Keratinocyte (primary cell): ENCODE data around the gene TNNC2. TPM values are rescaled to one million over a fixed set of nuclear protein-coding genes. Genes with fewer than 3 reads are reported as not detected.

Source experiments
- DNase-seq: peaks from one replicate; pipeline ENCODE4 v3.0.0-alpha.2; 2011; ENCODE audit warnings: low read depth, missing footprints, low spot score
- FAIRE-seq: peaks from 2 replicates; lab custom pipeline; 2011; peaks lifted over from hg19 to GRCh38; lab: Jason Lieb, UNC
- H2AFZ ChIP-seq: 2 replicates; pipeline ENCODE4 v1.6.0; 2012; ENCODE audit warnings: low read length, control low read depth, inconsistent platforms; ENCODE audit not compliant: control insufficient read depth
- H3K27ac ChIP-seq: 2 replicates; pipeline ENCODE4 v1.5.1; 2011; ENCODE audit warnings: low read length; ENCODE audit not compliant: control insufficient read depth, insufficient read depth
- H3K27me3 ChIP-seq: 3 replicates; pipeline ENCODE4 v1.6.0; 2011; ENCODE audit warnings: low read length; ENCODE audit not compliant: control insufficient read depth, insufficient read depth; ENCODE audit errors: extremely low read depth
- H3K36me3 ChIP-seq, 2 experiments: 2 replicates in 1 of 2; 3 replicates in 1 of 2; pipeline ENCODE4 v1.5.1; 2011; ENCODE audit warnings: low read length in 2 of 2, mild to moderate bottlenecking in 1 of 2; ENCODE audit not compliant: control insufficient read depth in 2 of 2, insufficient read depth in 2 of 2; ENCODE audit errors: extremely low read depth in 1 of 2
- H3K4me1 ChIP-seq: 3 replicates; pipeline ENCODE4 v1.5.1; 2011; ENCODE audit warnings: low read length; ENCODE audit not compliant: control insufficient read depth, insufficient read depth; ENCODE audit errors: extremely low read depth
- H3K4me2 ChIP-seq: 3 replicates; pipeline ENCODE4 v1.6.0; 2011; ENCODE audit warnings: low read depth, low read length; ENCODE audit not compliant: control insufficient read depth, insufficient read depth; ENCODE audit errors: extremely low read depth
- H3K4me3 ChIP-seq, 3 experiments: fragments of 200-600 bp in 1 of 3; sonication (generic) in 1 of 3; 2 replicates in 2 of 3; 3 replicates in 1 of 3; pipeline ENCODE4 v1.5.1; 2011 to 2016; ENCODE audit warnings: low read length in 3 of 3, mild to moderate bottlenecking in 3 of 3, control low read depth in 2 of 3, inconsistent platforms in 1 of 3, low read depth in 1 of 3, mixed read lengths in 1 of 3, mixed run types in 1 of 3, moderate library complexity in 1 of 3; ENCODE audit not compliant: control insufficient read depth in 2 of 3, insufficient read depth in 2 of 3; ENCODE audit errors: extremely low read depth in 1 of 3
- H3K79me2 ChIP-seq: 2 replicates; pipeline ENCODE4 v1.6.0; 2012; ENCODE audit warnings: low read length; ENCODE audit not compliant: control insufficient read depth, insufficient read depth
- H3K9ac ChIP-seq: 3 replicates; pipeline ENCODE4 v1.6.0; 2011; ENCODE audit warnings: low read length; ENCODE audit not compliant: control insufficient read depth, insufficient read depth; ENCODE audit errors: extremely low read depth
- H3K9me1 ChIP-seq: 3 replicates; pipeline ENCODE4 v1.6.0; 2011; ENCODE audit warnings: low read length; ENCODE audit not compliant: control insufficient read depth, insufficient read depth; ENCODE audit errors: extremely low read depth
- H3K9me3 ChIP-seq: 2 replicates; pipeline ENCODE4 v1.5.1; 2012; ENCODE audit warnings: low read depth, low read length; ENCODE audit not compliant: control insufficient read depth
- H4K20me1 ChIP-seq: 3 replicates; pipeline ENCODE4 v1.6.0; 2011; ENCODE audit warnings: low read length; ENCODE audit not compliant: control insufficient read depth, insufficient read depth; ENCODE audit errors: extremely low read depth
- CTCF ChIP-seq, 3 experiments: IDR thresholded peaks in 1 of 3; conservative IDR thresholded peaks in 1 of 3; optimal IDR thresholded peaks in 1 of 3; 2 replicates in 2 of 3; 3 replicates in 1 of 3; pipeline versions ENCODE3 to v1.5.1; 2011; ENCODE audit warnings: low read length in 3 of 3, mild to moderate bottlenecking in 3 of 3, moderate library complexity in 2 of 3, control low read depth in 1 of 3, inconsistent platforms in 1 of 3; ENCODE audit not compliant: insufficient read depth in 2 of 3; ENCODE audit errors: extremely low read depth in 1 of 3
- EZH2 ChIP-seq: IDR thresholded peaks from one replicate; pipeline ENCODE4 v1.6.1; 2012; ENCODE audit warnings: inconsistent platforms, mild to moderate bottlenecking, low read length, moderate library complexity
- dilution Hi-C: fragments of 300-500 bp; cut with MboI; formaldehyde crosslinking; loops from one replicate; pipeline ENCODE4 v1.7.0; 2020; ENCODE audit warnings: low sequenced_read_pairs; ENCODE audit not compliant: extremely low pct_ligation_motif_present
- polyA plus RNA-seq, 5 experiments: library from polyadenylated mRNA; depleted of rRNA in 3 of 5; stranded (reverse) in 3 of 5; stranded (forward) in 1 of 5; unstranded in 1 of 5; fragments of >200 nt; gene quantifications; 1 replicate in 1 of 5; 2 replicates in 3 of 5; 3 replicates in 1 of 5; pipeline versions ENCODE4 v1.2.1 to v1.2.3, GENCODE V29; 2011 to 2012; ENCODE audit warnings: missing spikeins in 2 of 5, low read depth in 1 of 5, low replicate concordance in 1 of 5

TNNC2 gene
- polyA plus RNA-seq, 1 donor (not counting 4 experiments of a cell fraction or from before 2014, with no cell fraction given) = 0.16 TPM

- H3K4me2 ChIP-seq = no peak overlapping the region
- H4K20me1 ChIP-seq = no peaks in the 10 kb centered on the region
- H3K9me3 ChIP-seq = no peaks in the 10 kb centered on the region
- H3K4me3 ChIP-seq = no peak overlapping the region
- FAIRE-seq = no peak
- no peak overlapping the region for H3K27ac ChIP-seq
- no peak overlapping the region for H3K9ac ChIP-seq
- H3K36me3 ChIP-seq = peaks cover 17 to 24% of the 10 kb centered on the region in 2 experiments
- no peaks in the 10 kb centered on the region for H3K79me2 ChIP-seq
- TF ChIP-seq EZH2 = no peak
- no peak for TF ChIP-seq CTCF (optimal IDR thresholded peaks at IDR 0.05 in 1 of 3, IDR thresholded peaks at IDR 0.05 in 1 of 3, conservative IDR thresholded peaks at IDR 0.05 in 1 of 3; ENCODE audit: extremely low read depth in 1 of 3, insufficient read depth in 2 of 3, low read length in 3 of 3)
- no peaks in the 10 kb centered on the region for H3K27me3 ChIP-seq
- no peak overlapping the region for H2AFZ ChIP-seq
- H3K4me1 ChIP-seq = no peaks in the 10 kb centered on the region
- dilution Hi-C loops = no loop called here
- no peaks in the 10 kb centered on the region for H3K9me1 ChIP-seq
- DNase-seq = no peak
Observed at GRCh38 chr20:45845452-45845851, 18.3 kb upstream of the TNNC2 start.

- dilution Hi-C loops = no loop called here
- Histone ChIP-seq H3K27me3 (no peaks in the 10 kb centered on the region), H2AFZ (no peak overlapping the region), H3K9me3 (no peaks in the 10 kb centered on the region), H3K79me2 (no peaks in the 10 kb centered on the region), H4K20me1 (no peaks in the 10 kb centered on the region), H3K4me3 (no peak overlapping the region), H3K9ac (no peak overlapping the region), H3K4me2 (no peak overlapping the region), H3K4me1 (no peaks in the 10 kb centered on the region), H3K27ac (no peak overlapping the region), H3K9me1 (no peaks in the 10 kb centered on the region), H3K36me3 (peaks cover 17 to 25% of the 10 kb centered on the region in 2 experiments)
- FAIRE-seq = no peak
- DNase-seq = no peak
- TF ChIP-seq EZH2 (no peak), CTCF (optimal IDR thresholded peaks at IDR 0.05 in 1 of 3, IDR thresholded peaks at IDR 0.05 in 1 of 3, conservative IDR thresholded peaks at IDR 0.05 in 1 of 3; ENCODE audit: extremely low read depth in 1 of 3, insufficient read depth in 2 of 3, low read length in 3 of 3) (no peak)
Observed at GRCh38 chr20:45843506-45843905, 16.4 kb upstream of the TNNC2 start.
